ENCODE data around the gene ETS2.
A peak's percentile ranks its signal among the peaks of the same experiment; 100 is the strongest.

ETS2 gene

GRCh38 chr21:38805328-38806152, at the start of gene ETS2:
Gene ETS2, plus strand, starts transcription at chr21:38805929. Its CDS starts 4,106 bp downstream, at chr21:38810035.
- peak; percentile 96 for DNase-seq

- no peak for DNase-seq
Observed at GRCh38 chr21:38756746-38757145, 49.0 kb upstream of the ETS2 start.

- DNase-seq: no peak
Observed at GRCh38 chr21:38758501-38759214, 47.1 kb upstream of the ETS2 start.

GRCh38 chr21:38759413-38759812, 46.3 kb upstream of the ETS2 start:
- DNase-seq: no peak

GRCh38 chr21:38760017-38760761, 45.5 kb upstream of the ETS2 start:
- no peak for DNase-seq

- DNase-seq: no peak
Observed at GRCh38 chr21:38760762-38761155, 45.0 kb upstream of the ETS2 start.

GRCh38 chr21:38761531-38761930, 44.2 kb upstream of the ETS2 start:
- DNase-seq: no peak

GRCh38 chr21:38765056-38765455, 40.7 kb upstream of the ETS2 start:
- DNase-seq: no peak

GRCh38 chr21:38766987-38767722, 38.6 kb upstream of the ETS2 start:
- DNase-seq: peak; percentile 90

GRCh38 chr21:38768471-38769063, 37.2 kb upstream of the ETS2 start:
- peak; percentile 25 for DNase-seq

GRCh38 chr21:38769191-38769780, 36.4 kb upstream of the ETS2 start:
- DNase-seq: no peak

GRCh38 chr21:38770660-38771059, 35.1 kb upstream of the ETS2 start:
- peak; percentile 73 for DNase-seq

GRCh38 chr21:38771536-38771935, 34.2 kb upstream of the ETS2 start:
- DNase-seq: no peak

GRCh38 chr21:38772646-38773045, 33.1 kb upstream of the ETS2 start:
- DNase-seq: no peak

GRCh38 chr21:38773099-38774061, 32.3 kb upstream of the ETS2 start:
- DNase-seq: no peak

- DNase-seq: no peak
Observed at GRCh38 chr21:38774152-38774551, 31.6 kb upstream of the ETS2 start.

GRCh38 chr21:38774586-38775285, 31.0 kb upstream of the ETS2 start:
- DNase-seq: no peak

GRCh38 chr21:38775733-38776132, 30.0 kb upstream of the ETS2 start:
- no peak for DNase-seq

- DNase-seq: no peak
Observed at GRCh38 chr21:38777015-38777414, 28.7 kb upstream of the ETS2 start.

GRCh38 chr21:38777531-38777930, 28.2 kb upstream of the ETS2 start:
- DNase-seq: no peak

Data from NCI-H2029 treated with DMSO at 0.1 percent for 48 hours (cell line).